Epithelial cell of prostate (primary cell): Measurements from ENCODE around the gene GLT1D1.

ENCODE experiments used
- DNase-seq: peaks from one replicate; pipeline ENCODE4 v3.0.0-alpha.2; 2011; ENCODE audit warnings: low read depth, low spot score
- H3K27ac ChIP-seq: fragments of 450-650 bp; 2 replicates; pipeline ENCODE4 v1.5.1; 2017; ENCODE audit warnings: mild to moderate bottlenecking

Gene GLT1D1

DNA sequence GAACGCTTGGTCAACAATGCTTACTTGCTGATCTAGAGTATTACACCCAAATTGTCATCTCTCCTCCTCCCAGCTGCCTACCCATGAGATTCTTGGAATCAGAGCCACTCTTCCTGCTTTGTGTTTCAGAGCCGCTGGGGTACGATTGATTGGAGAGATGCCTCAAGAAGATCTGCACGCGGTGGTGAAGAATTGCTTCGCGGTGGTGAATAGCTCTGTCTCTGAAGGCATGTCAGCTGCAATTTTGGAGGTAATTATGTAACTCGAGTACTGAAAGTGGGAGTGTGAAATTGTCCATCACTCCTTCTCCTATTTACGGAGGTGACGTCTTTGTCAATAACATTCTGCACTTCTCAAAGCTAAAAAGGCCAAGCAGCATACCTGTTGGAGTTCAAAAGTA lies 93.9 kb downstream of the GLT1D1 start:
- no peak for DNase-seq
- no peak overlapping the region for H3K27ac ChIP-seq

DNA sequence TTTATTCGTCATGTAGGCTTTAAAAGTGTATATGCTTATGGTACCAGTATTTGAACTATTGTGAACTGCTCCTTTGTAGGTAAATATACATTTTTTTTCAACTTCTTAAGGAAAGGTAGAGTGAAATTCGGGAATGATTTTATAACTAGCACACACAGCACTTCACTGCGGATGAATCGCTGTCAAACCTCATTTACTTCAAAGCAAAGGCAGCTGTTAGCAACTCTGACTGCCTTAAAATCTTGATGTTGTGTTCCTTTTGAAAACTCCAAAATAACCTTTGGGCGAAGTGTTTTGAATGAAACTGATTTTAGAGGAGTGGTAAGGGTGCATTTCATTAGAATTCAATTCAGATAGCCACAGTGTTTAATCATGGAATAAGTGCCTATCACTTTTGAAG lies 95.8 kb downstream of the GLT1D1 start:
- no peak overlapping the region for H3K27ac ChIP-seq
- no peak for DNase-seq

DNA sequence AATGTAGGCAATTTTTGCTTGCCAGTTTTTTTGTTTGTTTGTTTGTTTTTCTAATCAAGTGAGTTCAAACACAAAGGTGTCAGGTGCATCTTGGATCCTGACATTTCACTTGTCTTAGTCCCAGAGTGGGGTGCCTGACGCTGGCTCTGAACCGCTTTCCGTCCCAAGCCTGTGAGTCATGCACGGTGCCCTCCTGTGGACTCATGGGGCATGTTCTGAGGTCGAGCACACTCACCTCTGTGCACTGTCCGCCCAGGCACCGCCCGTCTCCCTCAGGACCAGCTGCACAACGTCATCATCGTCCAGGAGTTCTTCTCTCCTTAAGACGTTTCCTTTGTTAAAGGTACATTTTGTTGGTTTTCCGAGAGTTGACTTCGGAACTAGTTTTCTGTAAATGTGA lies 98.2 kb downstream of the GLT1D1 start:
- no peak overlapping the region for H3K27ac ChIP-seq
- DNase-seq, result no peak

DNA sequence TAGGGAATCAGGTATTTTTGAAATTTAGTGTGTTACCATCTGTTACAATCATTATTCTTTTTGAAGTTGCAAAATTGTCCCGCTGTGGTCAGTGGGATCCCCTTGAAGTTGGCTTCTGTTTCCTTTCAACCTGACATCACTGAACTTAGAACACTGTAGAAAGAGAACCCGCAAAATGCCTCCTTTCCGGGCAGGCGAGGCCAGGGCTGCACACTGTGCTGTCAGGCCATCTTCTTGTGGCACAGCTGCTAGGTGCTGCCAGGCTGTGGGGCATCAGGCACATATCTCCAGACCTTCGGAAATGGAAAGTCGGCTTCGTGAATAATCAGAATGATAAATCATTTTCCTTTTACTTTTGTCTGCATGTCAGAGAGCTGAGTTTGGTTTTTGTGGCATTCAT lies 103.5 kb downstream of the GLT1D1 start:
- no peak for DNase-seq
- H3K27ac ChIP-seq, result no peak overlapping the region

DNA sequence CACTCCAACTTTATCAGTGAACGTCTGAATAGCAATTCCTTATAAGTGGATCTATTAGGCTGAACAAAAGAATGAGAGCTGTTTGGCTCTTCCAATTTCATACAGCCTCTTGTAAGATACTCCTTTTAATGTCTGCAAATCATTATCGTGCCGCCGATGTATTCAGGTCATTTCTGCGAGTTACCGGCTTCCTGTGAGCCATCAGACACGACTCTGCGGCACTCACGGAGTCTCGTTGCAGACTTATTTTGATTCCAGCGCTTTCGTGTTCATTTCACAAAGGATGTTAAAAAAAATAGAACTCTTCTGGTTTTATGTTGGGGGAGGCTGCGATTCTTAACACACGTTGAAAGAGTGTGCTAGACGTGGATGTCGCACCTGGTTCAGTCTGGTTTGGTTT lies 106.6 kb downstream of the GLT1D1 start:
- no peak overlapping the region for H3K27ac ChIP-seq
- DNase-seq, result no peak

DNA sequence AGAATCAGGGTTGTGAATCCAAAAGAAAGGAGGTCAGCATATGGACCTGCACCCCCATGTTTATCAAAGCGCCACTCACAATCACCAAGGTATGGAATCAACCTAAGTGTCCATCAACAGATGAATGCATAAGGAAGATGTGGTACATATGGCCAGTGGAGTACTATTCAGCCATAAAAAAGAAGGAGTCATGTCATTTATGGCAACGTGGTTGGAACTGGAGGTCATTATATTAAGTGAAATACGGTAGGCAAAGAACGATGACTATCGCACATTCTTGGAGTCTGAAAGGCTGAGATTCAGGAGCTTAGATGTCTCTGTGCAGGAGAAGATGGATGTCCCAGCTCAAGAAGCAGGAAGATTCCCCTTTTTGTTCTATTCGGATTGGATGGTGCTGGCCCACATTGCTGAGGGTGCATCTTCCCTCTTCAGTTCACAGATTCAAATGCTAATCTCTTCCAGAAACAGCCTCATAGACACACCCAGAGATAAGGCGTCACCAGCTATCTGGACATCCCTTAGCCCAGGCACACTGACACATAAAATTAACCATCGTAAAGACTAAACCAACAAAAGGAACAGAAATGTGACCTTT lies 108.1 kb downstream of the GLT1D1 start:
- H3K27ac ChIP-seq, result no peak overlapping the region
- no peak for DNase-seq

DNA sequence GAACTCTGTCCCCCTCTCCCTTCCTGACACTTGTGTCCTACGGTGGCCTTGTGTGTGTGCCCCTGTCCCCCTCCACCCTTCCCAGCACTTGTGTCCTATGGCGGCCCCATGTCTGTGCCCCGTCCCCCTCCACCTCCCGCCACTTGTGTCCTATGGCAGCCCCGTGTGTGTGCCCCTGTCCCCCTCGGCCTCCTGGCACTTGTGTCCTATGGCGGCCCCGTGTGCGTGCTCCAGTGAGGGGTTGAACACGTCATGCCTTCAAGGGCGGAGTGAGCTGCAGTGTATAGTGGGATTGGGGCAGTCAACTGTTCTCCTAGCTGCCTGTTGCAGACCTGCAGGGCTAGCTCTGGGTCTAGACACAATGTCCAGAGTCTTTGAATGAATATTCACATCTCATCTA lies 108.7 kb downstream of the GLT1D1 start:
- no peak overlapping the region for H3K27ac ChIP-seq
- DNase-seq, result no peak

DNA sequence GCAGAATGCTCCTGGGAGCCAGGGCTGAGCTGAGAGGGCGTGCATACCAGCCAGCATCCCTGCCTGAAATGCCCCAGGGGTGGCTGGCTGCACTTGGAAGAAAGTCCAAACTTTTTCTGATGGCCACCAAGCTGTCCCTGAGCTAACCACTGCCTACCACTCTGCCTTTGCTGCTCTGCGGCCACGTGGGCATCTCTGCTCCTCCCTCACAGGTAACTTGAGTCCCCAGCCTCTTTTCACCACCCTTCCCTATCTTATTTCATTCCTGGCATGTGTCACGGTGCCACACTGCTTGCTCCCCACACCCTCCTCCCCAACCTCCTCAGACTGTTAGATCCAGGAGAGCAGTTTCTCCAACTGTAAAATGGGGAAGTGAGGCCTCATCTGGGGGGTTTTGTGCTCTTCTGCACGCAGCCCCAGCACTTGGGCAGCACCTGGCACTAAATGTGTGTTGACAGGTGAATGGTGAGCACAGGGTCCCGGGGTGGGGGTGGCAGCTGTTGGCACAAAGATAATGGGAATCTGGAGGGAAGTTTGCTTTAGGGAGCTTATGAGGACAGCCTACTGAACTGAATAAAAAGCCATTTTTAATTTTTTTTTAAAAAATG lies 113.0 kb downstream of the GLT1D1 start:
- H3K27ac ChIP-seq, result no peak overlapping the region
- DNase-seq, result no peak

DNA sequence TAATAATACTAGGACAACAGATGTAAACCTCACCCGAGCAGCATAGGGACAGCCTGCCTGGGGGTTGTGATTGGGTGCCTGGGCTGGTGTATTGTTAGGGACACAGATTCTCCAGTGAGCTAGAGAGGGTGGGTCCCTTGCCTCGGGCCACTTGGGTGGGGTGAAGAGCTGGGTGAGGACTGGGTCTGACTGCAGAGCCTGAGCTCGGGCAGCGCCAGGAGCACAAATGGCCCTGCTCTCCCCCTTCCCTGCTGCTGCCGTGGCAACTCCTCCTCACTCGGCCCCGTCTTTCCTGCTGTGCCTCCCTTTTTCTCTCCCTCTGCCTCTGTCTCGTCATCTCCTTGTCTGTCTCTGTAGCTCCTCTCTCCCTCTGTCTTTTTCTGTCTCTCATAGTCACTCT lies 115.4 kb downstream of the GLT1D1 start:
- no peak for DNase-seq
- no peak overlapping the region for H3K27ac ChIP-seq

DNA sequence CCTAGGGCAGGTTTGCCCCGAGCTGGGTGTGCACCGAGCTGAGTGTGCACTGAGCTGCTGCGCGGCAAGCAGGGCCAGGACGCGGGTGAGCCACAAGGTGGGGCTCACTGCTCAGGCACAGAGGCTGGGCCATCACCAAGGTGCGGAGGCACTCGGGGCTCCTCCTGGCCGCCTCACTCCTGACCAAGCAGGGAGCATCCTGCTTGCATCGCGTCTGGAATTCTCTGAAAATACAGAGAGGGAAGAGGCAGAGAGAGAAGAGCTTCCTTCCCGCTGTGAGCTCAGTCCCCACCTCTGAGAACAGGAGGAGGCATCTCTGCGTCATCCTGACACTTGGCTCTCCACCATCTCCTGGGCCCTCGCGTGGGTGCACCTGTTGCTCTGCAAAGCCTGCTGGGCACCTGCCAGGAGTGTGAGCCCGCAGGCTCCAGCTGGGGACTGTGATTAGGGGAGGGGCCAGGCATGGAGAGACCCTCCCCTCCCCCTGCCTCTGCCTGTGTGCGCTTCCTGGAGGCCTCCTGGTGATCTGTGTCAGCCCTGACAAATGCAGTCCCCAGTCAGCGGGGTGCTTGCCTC lies 116.3 kb downstream of the GLT1D1 start:
- no peak overlapping the region for H3K27ac ChIP-seq
- DNase-seq, result no peak

DNA sequence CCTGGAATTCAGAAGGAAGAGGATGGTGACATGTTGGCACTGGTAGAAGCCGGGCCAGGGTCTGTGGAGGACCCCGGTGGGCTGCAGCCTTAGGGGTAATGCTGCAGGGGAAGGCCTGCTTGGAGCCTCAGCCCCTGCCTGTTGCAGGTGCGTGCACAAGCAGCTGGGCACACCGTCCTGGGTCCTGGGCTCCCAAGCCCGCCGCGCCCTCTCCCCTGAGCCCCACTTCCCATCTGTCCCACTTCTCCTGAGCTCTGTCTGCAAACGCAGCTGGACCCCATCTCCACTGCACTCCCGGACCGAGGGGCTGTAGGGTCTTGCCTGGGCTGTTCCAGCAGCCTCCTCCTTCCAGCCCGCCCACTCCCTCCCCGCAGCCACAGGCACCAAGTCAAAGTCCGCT lies 116.8 kb downstream of the GLT1D1 start:
- H3K27ac ChIP-seq, result no peak overlapping the region
- no peak for DNase-seq

DNA sequence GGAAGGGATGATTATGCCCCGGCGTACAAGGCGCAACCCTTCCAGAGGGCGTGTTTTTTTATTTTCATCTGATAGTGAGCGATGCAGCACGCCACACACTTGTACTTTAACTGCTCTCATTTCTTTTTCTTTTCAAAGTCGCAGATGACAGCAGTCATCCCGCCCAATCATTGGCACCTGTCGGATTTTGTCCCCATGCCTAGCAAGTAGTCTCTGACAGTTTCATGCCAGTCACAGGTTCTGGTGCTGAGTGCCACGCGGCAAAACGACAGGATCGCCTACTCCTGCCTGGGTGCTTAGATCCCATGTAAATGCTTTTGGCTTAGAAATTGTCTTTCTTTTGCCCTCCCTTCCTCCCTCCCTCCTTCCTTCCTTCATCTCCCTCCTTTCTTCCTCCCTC lies 117.7 kb downstream of the GLT1D1 start:
- no peak overlapping the region for H3K27ac ChIP-seq
- DNase-seq, result no peak

DNA sequence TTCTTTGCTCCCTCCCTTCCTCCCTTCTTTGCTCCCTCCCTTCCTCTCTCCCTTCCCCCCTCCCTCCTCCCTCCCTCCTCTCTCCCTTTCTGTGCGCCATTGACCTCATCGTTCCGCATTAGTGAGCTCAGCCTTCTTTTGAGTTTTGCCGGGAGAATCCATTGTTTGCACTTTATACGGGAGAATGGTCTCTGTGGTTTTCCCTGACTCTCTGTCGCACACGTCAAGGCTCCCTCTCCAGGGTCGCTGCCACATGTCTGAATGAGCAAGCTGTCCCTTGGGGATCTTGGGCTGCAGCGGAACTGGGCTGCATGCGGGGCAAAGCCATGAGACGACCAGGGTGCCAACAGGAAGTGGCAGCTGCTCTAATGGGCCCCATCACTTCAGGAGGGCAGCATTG lies 118.5 kb downstream of the GLT1D1 start:
- no peak overlapping the region for H3K27ac ChIP-seq
- DNase-seq, result no peak

DNA sequence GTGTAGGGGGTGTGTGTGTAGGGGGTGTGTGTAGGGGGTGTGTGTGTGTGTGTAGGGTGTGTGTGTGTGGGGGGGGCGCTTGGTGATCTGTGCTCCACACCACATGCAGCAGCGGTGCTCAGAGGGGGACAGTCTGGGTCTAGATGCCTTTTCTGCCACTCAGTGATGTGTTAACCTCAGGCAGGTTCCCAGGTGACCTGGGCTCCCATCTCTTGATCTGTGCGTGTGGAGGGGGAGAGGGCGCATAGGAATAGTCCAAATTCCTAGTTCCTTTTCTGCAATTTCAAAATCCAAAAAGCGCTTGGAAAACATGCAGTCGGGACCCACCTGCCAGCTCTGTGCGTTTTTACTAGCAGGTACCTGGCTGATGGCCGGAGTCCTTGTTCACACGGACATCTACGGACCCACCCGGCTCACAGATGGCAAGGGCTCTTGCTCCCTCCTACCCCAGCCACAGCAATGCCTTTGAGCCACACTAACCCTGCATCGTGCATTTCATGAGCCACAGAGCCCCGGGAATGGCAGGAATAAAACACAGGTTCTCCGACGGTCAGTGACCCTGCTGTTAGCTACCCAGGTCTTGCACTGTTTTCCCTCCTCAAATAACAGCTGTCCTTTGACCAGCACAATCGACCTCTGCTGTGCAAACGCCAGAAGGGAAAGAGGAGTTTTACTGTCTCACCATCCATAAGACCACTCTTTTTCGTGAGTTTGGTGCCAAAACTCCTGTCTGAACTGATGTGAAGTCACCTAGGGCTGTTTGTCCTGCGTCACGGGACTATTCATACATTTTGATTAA lies 120.8 kb downstream of the GLT1D1 start:
- H3K27ac ChIP-seq, result no peak overlapping the region
- DNase-seq, result no peak

DNA sequence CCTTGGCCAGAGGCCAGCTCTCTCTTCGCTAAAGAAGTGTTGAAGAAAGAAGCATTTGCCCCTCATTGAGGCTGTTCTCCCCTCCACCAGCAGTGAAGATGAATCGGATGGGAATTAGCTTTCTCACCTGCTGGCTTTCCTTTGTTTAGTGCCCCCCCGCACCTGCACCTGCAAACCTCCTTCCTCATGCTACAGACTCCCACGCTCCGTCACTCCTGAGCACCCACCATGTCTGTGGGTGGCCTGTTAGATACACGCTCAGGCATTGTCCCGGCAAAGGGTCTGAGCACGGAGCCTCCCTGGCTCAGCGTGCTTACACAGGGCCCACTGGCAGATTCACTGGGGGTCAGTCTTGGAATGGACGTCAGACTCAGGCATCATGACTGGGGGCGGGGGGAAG lies 121.6 kb downstream of the GLT1D1 start:
- no peak overlapping the region for H3K27ac ChIP-seq
- no peak for DNase-seq

DNA sequence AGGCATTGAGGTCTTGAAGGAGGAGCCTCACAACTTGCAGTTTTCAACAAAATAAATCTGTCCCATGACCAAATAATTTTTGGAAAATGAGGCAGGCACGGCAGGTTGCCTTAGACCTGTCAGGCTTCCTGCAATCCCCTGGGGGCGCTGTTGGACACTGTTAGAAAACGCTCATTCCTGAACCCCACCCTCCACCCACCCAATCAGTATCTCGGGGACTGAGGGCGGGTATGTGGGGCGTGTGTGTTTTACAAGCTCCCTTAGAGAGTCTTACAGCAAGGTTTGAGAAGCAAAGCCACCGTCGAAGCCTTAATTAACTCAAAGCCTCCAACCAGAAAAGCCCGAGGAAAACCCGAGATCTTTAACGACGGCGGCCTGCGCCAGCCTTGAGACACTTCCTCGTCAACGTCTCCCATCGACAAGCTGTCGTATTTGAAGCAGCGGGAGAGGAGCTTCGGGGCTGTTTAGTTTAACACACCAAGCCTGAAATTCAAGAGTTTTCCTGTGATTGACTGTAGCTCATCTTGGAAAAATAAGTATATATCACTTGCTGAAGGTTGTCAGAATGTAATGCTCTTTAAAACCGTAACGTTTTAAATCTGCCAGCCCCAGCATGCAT lies 123.0 kb downstream of the GLT1D1 start:
- no peak for DNase-seq
- no peak overlapping the region for H3K27ac ChIP-seq

DNA sequence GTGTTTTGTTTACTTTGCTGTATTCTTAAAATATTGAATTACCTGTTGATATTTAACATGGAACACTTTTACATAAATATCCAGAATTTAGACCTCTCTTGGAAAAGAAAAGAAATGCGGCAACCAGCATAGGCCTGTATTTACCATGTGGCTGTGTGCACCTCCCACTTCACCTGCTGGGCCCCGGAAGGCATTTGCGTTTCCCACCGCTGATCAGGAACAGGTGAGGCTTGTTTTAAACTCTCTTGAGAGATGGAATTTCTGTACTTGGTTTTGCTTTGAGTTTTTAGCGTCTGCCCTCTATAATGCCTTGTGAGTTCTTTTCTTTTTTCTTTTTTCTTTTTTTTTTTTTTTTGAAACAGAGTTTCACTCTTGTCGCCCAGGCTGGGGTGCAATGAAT lies 124.2 kb downstream of the GLT1D1 start:
- H3K27ac ChIP-seq, result no peak overlapping the region
- no peak for DNase-seq

DNA sequence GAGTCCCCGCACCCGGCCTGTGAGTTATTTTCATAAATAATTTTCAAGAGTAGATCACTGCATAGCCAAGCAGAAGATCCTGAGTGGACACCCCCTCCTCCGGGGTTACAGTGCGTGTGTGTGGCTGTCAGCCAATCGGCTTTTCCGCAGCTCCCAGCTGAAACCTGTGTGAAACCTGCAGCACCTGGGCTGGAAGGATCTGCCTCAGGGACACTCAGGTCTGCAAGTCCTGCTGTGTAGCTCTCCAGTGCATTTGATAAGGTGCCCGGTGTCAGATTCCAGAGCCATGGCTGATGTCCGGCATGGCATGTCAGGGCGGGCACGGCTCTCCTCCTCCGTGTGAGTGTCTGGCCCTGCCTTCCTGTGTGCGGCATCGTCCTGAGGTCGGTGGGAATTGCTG lies 124.8 kb downstream of the GLT1D1 start:
- no peak overlapping the region for H3K27ac ChIP-seq
- DNase-seq, result no peak

DNA sequence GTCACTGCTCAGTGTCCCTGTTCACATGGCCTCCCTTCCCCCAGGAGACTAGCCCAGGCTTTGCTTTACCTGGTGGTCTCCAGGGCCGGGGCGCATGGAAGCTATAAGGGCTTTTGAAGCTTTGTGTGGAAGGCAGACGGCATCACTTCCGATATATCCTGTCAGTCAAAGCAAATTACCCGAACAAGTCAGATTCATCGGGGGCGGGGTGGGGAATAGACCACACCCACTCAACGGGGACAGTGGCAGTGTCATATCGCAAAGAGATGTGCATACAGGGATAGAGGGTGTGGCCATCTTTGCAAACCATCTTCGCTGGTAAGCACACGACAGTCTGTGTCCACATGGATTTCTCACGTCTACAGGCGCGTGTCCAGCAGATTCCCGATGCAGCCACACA lies 127.3 kb downstream of the GLT1D1 start:
- no peak for DNase-seq
- no peak overlapping the region for H3K27ac ChIP-seq

DNA sequence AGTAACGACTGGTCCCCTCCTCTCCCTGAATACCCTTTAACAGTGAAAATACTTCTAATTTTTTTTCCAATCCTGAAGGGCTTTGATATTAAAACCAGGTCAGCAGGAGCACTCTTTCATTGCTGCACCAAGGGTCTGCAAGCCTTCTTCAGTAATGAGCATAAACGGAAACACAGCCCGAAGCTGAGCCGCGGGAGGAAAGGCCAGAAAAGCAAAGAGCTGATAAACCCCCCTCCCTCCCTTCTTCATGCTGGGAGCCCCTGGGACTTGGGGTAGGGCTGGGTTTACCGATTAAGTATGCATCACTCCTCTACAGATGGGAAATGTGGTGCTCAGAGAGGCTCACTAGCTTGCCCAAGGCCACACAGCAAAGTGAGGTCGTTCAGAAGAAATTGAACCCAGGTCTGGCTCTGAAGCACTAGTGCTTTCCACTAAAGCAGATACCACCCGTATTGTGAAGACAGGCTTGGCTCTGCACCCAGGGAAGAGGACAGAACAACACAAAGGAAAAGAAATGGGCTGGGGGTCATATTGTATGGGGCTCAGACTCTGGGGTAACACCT lies 128.8 kb downstream of the GLT1D1 start:
- no peak overlapping the region for H3K27ac ChIP-seq
- no peak for DNase-seq

DNA sequence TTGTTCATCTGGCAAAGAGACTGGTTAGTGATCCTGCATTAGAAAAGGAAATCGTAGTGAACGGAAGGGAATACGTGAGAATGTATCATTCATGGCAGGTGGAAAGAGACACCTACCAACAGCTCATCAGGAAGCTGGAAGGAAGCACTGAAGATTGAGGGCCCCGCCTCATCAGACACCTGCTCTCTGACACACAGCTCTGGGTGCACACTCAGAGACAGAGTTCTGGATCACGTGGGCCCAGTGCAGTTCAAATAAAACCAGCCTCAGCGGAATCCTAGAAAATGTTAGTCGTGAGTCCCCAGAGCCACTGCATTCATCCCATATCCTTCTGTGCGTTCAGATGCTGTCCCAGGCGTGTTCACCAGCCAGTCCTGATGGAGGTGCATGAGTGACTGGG lies 129.7 kb downstream of the GLT1D1 start:
- DNase-seq, result no peak
- no peak overlapping the region for H3K27ac ChIP-seq
